Fibroblast of the aortic adventitia (primary cell): Measurements from ENCODE around the gene STIMATE. TPM values are rescaled to one million over a fixed set of nuclear protein-coding genes. Genes with fewer than 3 reads are reported as not detected.

Source experiments
- DNase-seq: peaks from one replicate; pipeline ENCODE4 v3.0.0-alpha.2; 2010; ENCODE audit warnings: low read depth
- H3K4me3 ChIP-seq: 2 replicates; pipeline ENCODE4 v1.5.1; 2011; ENCODE audit warnings: low read depth, mild to moderate bottlenecking, control low read depth, low read length, moderate library complexity
- CTCF ChIP-seq: IDR thresholded peaks from 2 replicates; pipeline ENCODE4 v1.5.1; 2011; ENCODE audit warnings: mild to moderate bottlenecking, low read length, control low read depth, inconsistent platforms; ENCODE audit not compliant: insufficient read depth
- total RNA-seq: library from RNA; depleted of rRNA; stranded (reverse); fragments of >200 nt; gene quantifications from 2 replicates; pipeline ENCODE4 v1.2.3, GENCODE V29; 2012; ENCODE audit warnings: low replicate concordance

The STIMATE gene
- total RNA-seq, 1 donor, result 13.1 TPM

- no peak for DNase-seq
- TF ChIP-seq CTCF, result no peak
- no peak overlapping the region for H3K4me3 ChIP-seq
These were observed 79.5 kb downstream of the STIMATE start for GRCh38 chr3:52817860-52818259.

- no peak for TF ChIP-seq CTCF
- DNase-seq, result no peak
- no peak overlapping the region for H3K4me3 ChIP-seq
These were observed 80.1 kb downstream of the STIMATE start for GRCh38 chr3:52817221-52817620.

GRCh38 chr3:52816654-52817053, 80.7 kb downstream of the STIMATE start:
- TF ChIP-seq CTCF, result no peak
- no peak overlapping the region for H3K4me3 ChIP-seq
- no peak for DNase-seq

- H3K4me3 ChIP-seq, result no peak overlapping the region
- TF ChIP-seq CTCF, result no peak
- no peak for DNase-seq
These were observed 81.1 kb downstream of the STIMATE start for GRCh38 chr3:52816199-52816598.

- no peak for TF ChIP-seq CTCF
- no peak for DNase-seq
- H3K4me3 ChIP-seq, result no peak overlapping the region
These were observed 83.5 kb downstream of the STIMATE start for GRCh38 chr3:52813810-52814209.

GRCh38 chr3:52811452-52812011, 85.8 kb downstream of the STIMATE start:
- no peak overlapping the region for H3K4me3 ChIP-seq
- no peak for DNase-seq
- no peak for TF ChIP-seq CTCF

GRCh38 chr3:52810923-52811322, 86.4 kb downstream of the STIMATE start:
- no peak for TF ChIP-seq CTCF
- DNase-seq, result no peak
- no peak overlapping the region for H3K4me3 ChIP-seq
